WTC11 (cell line): ENCODE measurements around the gene RGS6.

Source experiments
- CTCF ChIP-seq: fragments of 200-600 bp; IDR thresholded peaks from 2 replicates; pipeline ENCODE4 v1.8.0; 2022; ENCODE audit warnings: antibody characterized with exemption
- ZNF263 ChIP-seq: sonication (generic); formaldehyde crosslinking; IDR thresholded peaks from 2 replicates; pipeline ENCODE4 v1.8.1; 2022; ENCODE audit warnings: low read depth, mild to moderate bottlenecking, moderate library complexity, missing genetic modification reagents
- TF ChIP-seq, protein P1 (sequence below): sonication (generic); formaldehyde crosslinking; conservative IDR thresholded peaks from 2 replicates; pipeline ENCODE4 v1.8.1; 2023; ENCODE audit warnings: mild to moderate bottlenecking, low read depth, missing genetic modification reagents, moderate library complexity
- TF ChIP-seq, protein P2 (sequence below): sonication (generic); formaldehyde crosslinking; IDR thresholded peaks from 2 replicates; pipeline ENCODE4 v1.8.0; 2023; ENCODE audit warnings: missing genetic modification reagents, mild to moderate bottlenecking, borderline replicate concordance
- TF ChIP-seq, protein P3 (sequence below): sonication (generic); formaldehyde crosslinking; IDR thresholded peaks from 2 replicates; pipeline ENCODE4 v1.8.0; 2022; ENCODE audit warnings: missing genetic modification reagents

DNA sequence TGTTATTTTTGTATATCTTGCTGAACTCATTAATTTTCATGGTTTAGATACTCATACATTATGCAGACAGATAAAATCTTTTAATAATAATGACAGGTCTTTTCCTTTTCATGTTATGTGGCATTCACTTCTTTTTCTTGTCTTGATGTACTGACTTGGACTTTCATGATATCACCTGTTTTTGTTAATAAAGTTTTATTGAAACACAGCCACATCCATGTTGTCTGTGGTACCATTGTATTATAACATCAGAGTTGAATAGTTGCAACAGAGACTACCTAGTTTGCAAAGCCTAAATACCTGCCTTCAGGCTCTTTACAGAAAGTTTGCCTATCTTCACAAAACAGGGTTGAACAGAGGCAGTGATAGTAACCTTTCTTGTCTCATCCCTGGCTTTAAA, 85.1 kb downstream of the RGS6 start:
- TF ChIP-seq CTCF, result no peak
- TF ChIP-seq, protein P1, sequence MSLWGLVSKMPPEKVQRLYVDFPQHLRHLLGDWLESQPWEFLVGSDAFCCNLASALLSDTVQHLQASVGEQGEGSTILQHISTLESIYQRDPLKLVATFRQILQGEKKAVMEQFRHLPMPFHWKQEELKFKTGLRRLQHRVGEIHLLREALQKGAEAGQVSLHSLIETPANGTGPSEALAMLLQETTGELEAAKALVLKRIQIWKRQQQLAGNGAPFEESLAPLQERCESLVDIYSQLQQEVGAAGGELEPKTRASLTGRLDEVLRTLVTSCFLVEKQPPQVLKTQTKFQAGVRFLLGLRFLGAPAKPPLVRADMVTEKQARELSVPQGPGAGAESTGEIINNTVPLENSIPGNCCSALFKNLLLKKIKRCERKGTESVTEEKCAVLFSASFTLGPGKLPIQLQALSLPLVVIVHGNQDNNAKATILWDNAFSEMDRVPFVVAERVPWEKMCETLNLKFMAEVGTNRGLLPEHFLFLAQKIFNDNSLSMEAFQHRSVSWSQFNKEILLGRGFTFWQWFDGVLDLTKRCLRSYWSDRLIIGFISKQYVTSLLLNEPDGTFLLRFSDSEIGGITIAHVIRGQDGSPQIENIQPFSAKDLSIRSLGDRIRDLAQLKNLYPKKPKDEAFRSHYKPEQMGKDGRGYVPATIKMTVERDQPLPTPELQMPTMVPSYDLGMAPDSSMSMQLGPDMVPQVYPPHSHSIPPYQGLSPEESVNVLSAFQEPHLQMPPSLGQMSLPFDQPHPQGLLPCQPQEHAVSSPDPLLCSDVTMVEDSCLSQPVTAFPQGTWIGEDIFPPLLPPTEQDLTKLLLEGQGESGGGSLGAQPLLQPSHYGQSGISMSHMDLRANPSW, result no peak
- TF ChIP-seq, protein P2, sequence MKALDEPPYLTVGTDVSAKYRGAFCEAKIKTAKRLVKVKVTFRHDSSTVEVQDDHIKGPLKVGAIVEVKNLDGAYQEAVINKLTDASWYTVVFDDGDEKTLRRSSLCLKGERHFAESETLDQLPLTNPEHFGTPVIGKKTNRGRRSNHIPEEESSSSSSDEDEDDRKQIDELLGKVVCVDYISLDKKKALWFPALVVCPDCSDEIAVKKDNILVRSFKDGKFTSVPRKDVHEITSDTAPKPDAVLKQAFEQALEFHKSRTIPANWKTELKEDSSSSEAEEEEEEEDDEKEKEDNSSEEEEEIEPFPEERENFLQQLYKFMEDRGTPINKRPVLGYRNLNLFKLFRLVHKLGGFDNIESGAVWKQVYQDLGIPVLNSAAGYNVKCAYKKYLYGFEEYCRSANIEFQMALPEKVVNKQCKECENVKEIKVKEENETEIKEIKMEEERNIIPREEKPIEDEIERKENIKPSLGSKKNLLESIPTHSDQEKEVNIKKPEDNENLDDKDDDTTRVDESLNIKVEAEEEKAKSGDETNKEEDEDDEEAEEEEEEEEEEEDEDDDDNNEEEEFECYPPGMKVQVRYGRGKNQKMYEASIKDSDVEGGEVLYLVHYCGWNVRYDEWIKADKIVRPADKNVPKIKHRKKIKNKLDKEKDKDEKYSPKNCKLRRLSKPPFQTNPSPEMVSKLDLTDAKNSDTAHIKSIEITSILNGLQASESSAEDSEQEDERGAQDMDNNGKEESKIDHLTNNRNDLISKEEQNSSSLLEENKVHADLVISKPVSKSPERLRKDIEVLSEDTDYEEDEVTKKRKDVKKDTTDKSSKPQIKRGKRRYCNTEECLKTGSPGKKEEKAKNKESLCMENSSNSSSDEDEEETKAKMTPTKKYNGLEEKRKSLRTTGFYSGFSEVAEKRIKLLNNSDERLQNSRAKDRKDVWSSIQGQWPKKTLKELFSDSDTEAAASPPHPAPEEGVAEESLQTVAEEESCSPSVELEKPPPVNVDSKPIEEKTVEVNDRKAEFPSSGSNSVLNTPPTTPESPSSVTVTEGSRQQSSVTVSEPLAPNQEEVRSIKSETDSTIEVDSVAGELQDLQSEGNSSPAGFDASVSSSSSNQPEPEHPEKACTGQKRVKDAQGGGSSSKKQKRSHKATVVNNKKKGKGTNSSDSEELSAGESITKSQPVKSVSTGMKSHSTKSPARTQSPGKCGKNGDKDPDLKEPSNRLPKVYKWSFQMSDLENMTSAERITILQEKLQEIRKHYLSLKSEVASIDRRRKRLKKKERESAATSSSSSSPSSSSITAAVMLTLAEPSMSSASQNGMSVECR, result no peak
- TF ChIP-seq, protein P3, sequence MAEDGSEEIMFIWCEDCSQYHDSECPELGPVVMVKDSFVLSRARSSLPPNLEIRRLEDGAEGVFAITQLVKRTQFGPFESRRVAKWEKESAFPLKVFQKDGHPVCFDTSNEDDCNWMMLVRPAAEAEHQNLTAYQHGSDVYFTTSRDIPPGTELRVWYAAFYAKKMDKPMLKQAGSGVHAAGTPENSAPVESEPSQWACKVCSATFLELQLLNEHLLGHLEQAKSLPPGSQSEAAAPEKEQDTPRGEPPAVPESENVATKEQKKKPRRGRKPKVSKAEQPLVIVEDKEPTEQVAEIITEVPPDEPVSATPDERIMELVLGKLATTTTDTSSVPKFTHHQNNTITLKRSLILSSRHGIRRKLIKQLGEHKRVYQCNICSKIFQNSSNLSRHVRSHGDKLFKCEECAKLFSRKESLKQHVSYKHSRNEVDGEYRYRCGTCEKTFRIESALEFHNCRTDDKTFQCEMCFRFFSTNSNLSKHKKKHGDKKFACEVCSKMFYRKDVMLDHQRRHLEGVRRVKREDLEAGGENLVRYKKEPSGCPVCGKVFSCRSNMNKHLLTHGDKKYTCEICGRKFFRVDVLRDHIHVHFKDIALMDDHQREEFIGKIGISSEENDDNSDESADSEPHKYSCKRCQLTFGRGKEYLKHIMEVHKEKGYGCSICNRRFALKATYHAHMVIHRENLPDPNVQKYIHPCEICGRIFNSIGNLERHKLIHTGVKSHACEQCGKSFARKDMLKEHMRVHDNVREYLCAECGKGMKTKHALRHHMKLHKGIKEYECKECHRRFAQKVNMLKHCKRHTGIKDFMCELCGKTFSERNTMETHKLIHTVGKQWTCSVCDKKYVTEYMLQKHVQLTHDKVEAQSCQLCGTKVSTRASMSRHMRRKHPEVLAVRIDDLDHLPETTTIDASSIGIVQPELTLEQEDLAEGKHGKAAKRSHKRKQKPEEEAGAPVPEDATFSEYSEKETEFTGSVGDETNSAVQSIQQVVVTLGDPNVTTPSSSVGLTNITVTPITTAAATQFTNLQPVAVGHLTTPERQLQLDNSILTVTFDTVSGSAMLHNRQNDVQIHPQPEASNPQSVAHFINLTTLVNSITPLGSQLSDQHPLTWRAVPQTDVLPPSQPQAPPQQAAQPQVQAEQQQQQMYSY (CRISPR knock-in tag), result no peak
- TF ChIP-seq ZNF263, result no peak
